Activated T-helper 17 cell treated with anti-CD3 and anti-CD28 coated beads, Interleukin-2, amount 50 U/mL, for 72 hours (primary cell): ENCODE measurements around the gene SLC45A3. TPM values are rescaled to one million over a fixed set of nuclear protein-coding genes. Genes with fewer than 3 reads are reported as not detected.

Experiments used
- ATAC-seq: fragments of 150-1000 bp; cut with Tn5 transposase; replicated peaks from 2 replicates; pipeline ENCODE4 v1.10.0; 2021; ENCODE audit warnings: mild to moderate bottlenecking, moderate library complexity
- H3K27ac Mint-ChIP-seq: one replicate; pipeline ENCODE4 v1.8.0; 2022; ENCODE audit warnings: mixed read lengths
- H3K27me3 Mint-ChIP-seq: one replicate; pipeline ENCODE4 v1.8.0; 2022; ENCODE audit warnings: mixed read lengths
- H3K36me3 Mint-ChIP-seq: one replicate; pipeline ENCODE4 v1.8.0; 2022; ENCODE audit warnings: low read depth, mild to moderate bottlenecking, mixed read lengths
- H3K4me1 Mint-ChIP-seq: one replicate; pipeline ENCODE4 v1.8.0; 2022; ENCODE audit warnings: mixed read lengths
- H3K4me3 Mint-ChIP-seq: one replicate; pipeline ENCODE4 v1.8.0; 2022; ENCODE audit warnings: mild to moderate bottlenecking, mixed read lengths
- H3K9me3 Mint-ChIP-seq: one replicate; pipeline ENCODE4 v1.8.0; 2022; ENCODE audit warnings: mixed read lengths
- total RNA-seq, 2 donors: library from RNA; stranded (reverse); gene quantifications; one replicate each; pipeline ENCODE4 v1.2.3, GENCODE V29; 2022

The SLC45A3 gene
- total RNA-seq, 2 donors from 2014 or later = 0.37 to 0.63 TPM

GRCh38 chr1:205688171-205689080 is 8.1 kb upstream of the SLC45A3 start:
- Mint-ChIP-seq H3K4me3 (no peak overlapping the region), H3K27me3 (no peaks in the 10 kb centered on the region), H3K27ac (no peak overlapping the region), H3K9me3 (no peaks in the 10 kb centered on the region), H3K4me1 (no peaks in the 10 kb centered on the region), H3K36me3 (no peaks in the 10 kb centered on the region)
- no peak for ATAC-seq

GRCh38 chr1:205687242-205687641 is 6.9 kb upstream of the SLC45A3 start:
- H3K4me3 Mint-ChIP-seq = no peak overlapping the region
- no peaks in the 10 kb centered on the region for H3K27me3 Mint-ChIP-seq
- no peaks in the 10 kb centered on the region for H3K4me1 Mint-ChIP-seq
- H3K36me3 Mint-ChIP-seq = no peaks in the 10 kb centered on the region
- no peaks in the 10 kb centered on the region for H3K9me3 Mint-ChIP-seq
- no peak overlapping the region for H3K27ac Mint-ChIP-seq
- ATAC-seq = no peak

GRCh38 chr1:205681364-205681763 is 1.1 kb upstream of the SLC45A3 start:
- Mint-ChIP-seq H3K27ac (no peak overlapping the region), H3K36me3 (no peaks in the 10 kb centered on the region), H3K4me3 (peak overlapping the region; percentile 76), H3K9me3 (no peaks in the 10 kb centered on the region), H3K4me1 (peaks cover 4% of the 10 kb centered on the region), H3K27me3 (peaks cover 13% of the 10 kb centered on the region)
- no peak for ATAC-seq

GRCh38 chr1:205678286-205679111 is 1.8 kb downstream of the SLC45A3 start:
- Mint-ChIP-seq H3K9me3 (no peaks in the 10 kb centered on the region), H3K27me3 (peaks cover 23% of the 10 kb centered on the region), H3K4me1 (peaks cover 4% of the 10 kb centered on the region), H3K27ac (no peak overlapping the region), H3K36me3 (no peaks in the 10 kb centered on the region), H3K4me3 (peak overlapping the region; percentile 71)
- no peak for ATAC-seq

- Mint-ChIP-seq H3K36me3 (no peaks in the 10 kb centered on the region), H3K27ac (no peak overlapping the region), H3K4me3 (no peak overlapping the region), H3K4me1 (peaks cover 4% of the 10 kb centered on the region), H3K9me3 (no peaks in the 10 kb centered on the region), H3K27me3 (peaks cover 23% of the 10 kb centered on the region)
- no peak for ATAC-seq
Observed at GRCh38 chr1:205677167-205677566, 3.1 kb downstream of the SLC45A3 start.

GRCh38 chr1:205676597-205676996 is 3.7 kb downstream of the SLC45A3 start:
- Mint-ChIP-seq H3K4me1 (peaks cover 4% of the 10 kb centered on the region), H3K36me3 (no peaks in the 10 kb centered on the region), H3K27ac (no peak overlapping the region), H3K9me3 (no peaks in the 10 kb centered on the region), H3K27me3 (peaks cover 23% of the 10 kb centered on the region), H3K4me3 (no peak overlapping the region)
- no peak for ATAC-seq

- ATAC-seq = no peak
- Mint-ChIP-seq H3K27ac (no peak overlapping the region), H3K27me3 (peaks cover 20% of the 10 kb centered on the region), H3K4me3 (no peak overlapping the region), H3K9me3 (no peaks in the 10 kb centered on the region), H3K36me3 (no peaks in the 10 kb centered on the region), H3K4me1 (peaks cover 4% of the 10 kb centered on the region)
Observed at GRCh38 chr1:205676002-205676401, 4.3 kb downstream of the SLC45A3 start.

- H3K36me3 Mint-ChIP-seq = no peaks in the 10 kb centered on the region
- no peaks in the 10 kb centered on the region for H3K9me3 Mint-ChIP-seq
- H3K4me1 Mint-ChIP-seq = no peaks in the 10 kb centered on the region
- no peak overlapping the region for H3K27ac Mint-ChIP-seq
- ATAC-seq = no peak
- H3K4me3 Mint-ChIP-seq = no peak overlapping the region
- H3K27me3 Mint-ChIP-seq = peaks cover 16% of the 10 kb centered on the region
Observed at GRCh38 chr1:205675247-205675646, 5.1 kb downstream of the SLC45A3 start.

GRCh38 chr1:205672970-205673369 is 7.3 kb downstream of the SLC45A3 start:
- H3K27ac Mint-ChIP-seq = no peak overlapping the region
- peaks cover 22% of the 10 kb centered on the region for H3K27me3 Mint-ChIP-seq
- H3K4me1 Mint-ChIP-seq = no peaks in the 10 kb centered on the region
- H3K4me3 Mint-ChIP-seq = no peak overlapping the region
- no peak for ATAC-seq
- no peaks in the 10 kb centered on the region for H3K9me3 Mint-ChIP-seq
- H3K36me3 Mint-ChIP-seq = no peaks in the 10 kb centered on the region

GRCh38 chr1:205672395-205672889 is 7.9 kb downstream of the SLC45A3 start:
- Mint-ChIP-seq H3K4me3 (no peak overlapping the region), H3K27me3 (peaks cover 22% of the 10 kb centered on the region), H3K9me3 (no peaks in the 10 kb centered on the region), H3K27ac (no peak overlapping the region), H3K36me3 (no peaks in the 10 kb centered on the region), H3K4me1 (no peaks in the 10 kb centered on the region)
- no peak for ATAC-seq

GRCh38 chr1:205670611-205671430 is 9.5 kb downstream of the SLC45A3 start:
- H3K36me3 Mint-ChIP-seq = no peaks in the 10 kb centered on the region
- peaks cover 14% of the 10 kb centered on the region for H3K27me3 Mint-ChIP-seq

GRCh38 chr1:205670150-205670446 is 10.2 kb downstream of the SLC45A3 start:
- Mint-ChIP-seq H3K36me3 (no peaks in the 10 kb centered on the region), H3K27ac (no peak overlapping the region), H3K4me1 (no peaks in the 10 kb centered on the region), H3K4me3 (no peak overlapping the region), H3K27me3 (peaks cover 8% of the 10 kb centered on the region), H3K9me3 (no peaks in the 10 kb centered on the region)
- no peak for ATAC-seq

More at GRCh38 chr1:205670611-205671430, 9.5 kb downstream of the SLC45A3 start:
- Mint-ChIP-seq H3K4me3 (no peak overlapping the region), H3K9me3 (no peaks in the 10 kb centered on the region), H3K27ac (no peak overlapping the region), H3K4me1 (no peaks in the 10 kb centered on the region)
- no peak for ATAC-seq

GRCh38 chr1:205669341-205670149 is 10.8 kb downstream of the SLC45A3 start:
- Mint-ChIP-seq H3K27ac (no peak overlapping the region), H3K36me3 (no peaks in the 10 kb centered on the region), H3K4me1 (no peaks in the 10 kb centered on the region), H3K27me3 (peaks cover 6% of the 10 kb centered on the region), H3K9me3 (no peaks in the 10 kb centered on the region), H3K4me3 (no peak overlapping the region)
- ATAC-seq = no peak
